Medulla oblongata (tissue), 1 donor: ENCODE data around the gene APPL2.
"Not testable (repeated sequence)": the region's sequence is repeated elsewhere in the genome, so short reads cannot be mapped to it uniquely, and the experiment has no call there.

Experiments used
- DNase-seq: peaks from one replicate; pipeline ENCODE4 v3.0.0-alpha.2; 2015; ENCODE audit errors: extremely low spot score

APPL2 gene

DNA sequence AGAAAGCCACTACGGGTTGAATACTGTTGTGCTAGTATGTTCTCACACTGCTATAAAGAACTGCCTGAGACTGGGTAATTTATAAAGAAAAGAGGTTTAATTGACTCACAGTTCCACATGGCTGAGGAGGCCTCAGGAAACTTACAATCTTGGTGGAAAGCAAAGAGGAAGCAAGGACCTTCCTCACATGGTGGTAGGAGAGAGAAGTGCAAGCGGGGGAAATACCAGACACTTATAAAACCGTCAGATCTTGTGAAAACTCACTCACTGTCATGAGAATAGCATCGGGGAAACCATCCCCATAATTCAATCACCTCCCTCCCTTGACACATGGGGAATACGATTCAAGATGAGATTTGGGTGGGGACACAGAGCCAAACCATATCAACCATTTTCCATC is 20.5 kb upstream of the APPL2 start:
- not testable (repeated sequence) for DNase-seq

- no peak for DNase-seq
Measured at GRCh38 chr12:105256011-105256410, 20.0 kb upstream of the APPL2 start.

DNA sequence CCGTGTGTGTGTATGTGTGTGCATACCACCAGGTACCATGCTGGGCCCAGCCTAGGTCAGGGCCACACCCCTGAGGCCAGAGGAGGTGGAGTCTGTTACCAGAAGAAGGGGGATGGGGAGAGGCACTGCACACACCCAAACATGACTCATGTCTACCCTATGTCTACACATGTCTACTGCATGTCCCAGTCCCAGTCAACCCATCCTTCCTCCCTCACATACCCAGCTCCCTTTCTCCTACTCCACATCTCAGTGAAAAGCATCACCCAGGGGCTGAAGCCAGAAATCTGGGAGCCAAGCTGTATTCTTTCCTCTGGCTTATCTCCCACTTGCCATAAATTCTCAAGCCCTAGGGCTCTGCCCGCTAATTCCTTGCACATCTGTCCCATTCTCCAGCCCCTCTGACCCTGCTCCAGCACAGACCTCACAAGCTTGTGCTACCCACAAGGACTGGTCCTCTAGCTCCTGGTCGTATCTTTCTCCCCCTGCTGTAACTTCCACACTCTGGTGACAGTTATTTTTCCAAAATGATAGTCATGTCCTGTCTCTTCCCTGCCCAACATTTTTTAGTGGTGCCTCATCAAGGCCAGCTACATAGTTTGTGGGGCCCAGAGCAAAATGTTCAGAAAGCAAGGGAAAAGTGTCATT is 18.0 kb upstream of the APPL2 start:
- DNase-seq = no peak

DNA sequence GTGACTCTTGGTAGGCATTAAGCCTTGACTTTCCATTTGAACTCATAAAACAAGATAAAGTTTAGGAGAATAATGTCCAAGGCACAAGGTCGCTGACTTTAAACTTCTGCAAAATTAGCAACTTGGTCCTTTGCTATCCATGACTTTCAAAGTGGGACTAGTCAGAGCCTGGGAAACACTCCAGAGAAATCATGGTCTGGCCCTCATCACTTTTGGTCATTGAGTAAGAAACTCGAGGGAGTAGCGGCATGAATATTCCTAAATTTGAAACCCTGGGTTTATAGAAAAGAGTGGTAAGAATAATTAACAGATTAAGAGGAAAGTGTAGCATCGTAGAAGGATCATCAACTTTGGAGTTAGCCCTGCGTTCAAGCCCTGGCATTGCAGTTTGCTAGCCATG is 16.9 kb upstream of the APPL2 start:
- no peak for DNase-seq

DNA sequence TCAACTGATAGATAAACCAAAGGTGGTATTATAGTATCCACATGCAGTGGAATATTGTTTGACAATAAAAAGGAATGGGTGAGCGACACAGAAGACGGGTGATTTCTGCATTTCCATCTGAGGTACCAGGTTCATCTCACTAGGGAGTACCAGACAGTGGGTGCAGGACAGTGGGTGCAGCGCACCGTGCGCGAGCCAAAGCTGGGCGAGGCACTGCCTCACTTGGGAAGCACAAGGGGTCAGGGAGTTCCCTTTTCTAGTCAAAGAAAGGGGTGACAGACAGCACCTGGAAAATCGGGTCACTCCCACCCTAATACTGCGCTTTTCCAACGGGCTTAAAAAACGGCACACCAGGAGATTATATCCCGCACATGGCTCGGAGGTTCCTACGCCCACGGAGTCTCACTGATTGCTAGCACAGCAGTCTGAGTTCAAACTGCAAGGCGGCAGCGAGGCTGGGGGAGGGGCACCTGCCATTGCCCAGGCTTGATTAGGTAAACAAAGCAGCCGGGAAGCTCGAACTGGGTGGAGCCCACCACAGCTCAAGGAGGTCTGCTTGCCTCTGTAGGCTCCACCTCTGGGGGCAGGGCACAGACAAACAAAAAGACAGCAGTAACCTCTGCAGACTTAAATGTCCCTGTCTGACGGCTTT is 9.9 kb upstream of the APPL2 start:
- not testable (repeated sequence) for DNase-seq

DNA sequence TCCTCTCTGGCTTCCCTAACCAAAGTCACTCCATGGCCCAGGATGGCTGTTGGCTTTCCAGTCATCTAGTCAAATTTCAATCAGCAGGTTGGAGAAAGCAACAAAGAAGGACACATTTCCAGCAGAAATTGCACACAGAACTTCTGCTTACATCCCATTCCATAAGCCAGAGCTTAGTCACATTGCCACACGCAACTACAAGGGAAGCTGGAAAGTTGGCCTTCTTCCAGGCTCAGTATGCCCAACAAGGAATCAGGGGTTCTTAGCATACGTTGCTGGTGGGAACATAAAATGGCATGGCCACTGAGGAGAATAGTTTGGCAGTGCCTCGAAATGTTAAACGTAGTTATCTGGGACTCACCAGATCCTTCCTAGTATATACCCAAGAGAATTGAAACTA is 9.3 kb upstream of the APPL2 start:
- DNase-seq = no peak

DNA sequence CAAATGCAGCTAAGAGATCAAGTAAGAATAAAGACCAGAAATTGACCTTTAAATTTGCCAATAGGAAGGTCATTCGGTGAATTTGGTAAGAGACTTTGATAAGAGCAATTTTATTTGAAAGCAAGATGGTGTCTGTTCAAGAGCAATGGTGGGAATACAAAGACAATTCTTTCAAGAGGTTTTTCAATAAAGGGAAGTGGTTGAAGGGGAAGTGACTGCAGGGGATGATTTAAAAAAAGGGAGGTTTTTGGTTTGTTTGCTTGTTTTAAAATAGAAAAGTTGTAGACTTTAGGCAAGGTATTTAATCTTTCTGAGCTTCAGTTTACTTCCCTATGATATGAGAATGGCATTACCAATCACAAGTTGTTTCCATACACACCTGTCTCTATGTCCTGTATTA is 4.3 kb upstream of the APPL2 start:
- peak; percentile 31 for DNase-seq

GRCh38 chr12:105239304-105239703 is 3.3 kb upstream of the APPL2 start:
- DNase-seq = no peak

- DNase-seq = no peak
Measured at GRCh38 chr12:105237666-105238065, 1.7 kb upstream of the APPL2 start.

GRCh38 chr12:105235281-105235731 is 668 bp downstream of the APPL2 start:
- no peak for DNase-seq

- DNase-seq = peak; percentile 65
Measured at GRCh38 chr12:105234197-105234596, 1.8 kb downstream of the APPL2 start.

- peak; percentile 65 for DNase-seq
Measured at GRCh38 chr12:105233041-105233905, 2.7 kb downstream of the APPL2 start.

GRCh38 chr12:105231396-105231795 is 4.6 kb downstream of the APPL2 start:
- DNase-seq = peak; percentile 12

DNA sequence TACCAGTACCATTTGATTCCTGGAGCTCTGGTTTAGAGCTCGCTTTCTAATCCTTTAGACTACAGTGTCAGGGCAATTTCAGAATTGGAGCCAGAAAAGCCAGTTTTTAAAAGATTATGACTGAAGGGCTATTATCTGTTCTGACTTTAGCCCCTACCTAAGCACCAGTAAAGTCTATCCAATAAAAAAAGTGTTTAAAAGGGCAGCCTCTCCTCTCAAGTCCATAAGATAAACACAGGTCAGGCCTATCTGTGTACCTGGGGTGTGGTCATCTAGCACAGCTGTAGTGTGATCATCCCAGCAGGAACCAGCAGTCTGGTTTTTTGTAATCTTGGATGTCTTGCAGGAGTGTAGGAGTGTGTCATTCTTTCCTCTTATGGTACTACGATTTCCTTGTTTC is 6.6 kb downstream of the APPL2 start:
- no peak for DNase-seq

DNA sequence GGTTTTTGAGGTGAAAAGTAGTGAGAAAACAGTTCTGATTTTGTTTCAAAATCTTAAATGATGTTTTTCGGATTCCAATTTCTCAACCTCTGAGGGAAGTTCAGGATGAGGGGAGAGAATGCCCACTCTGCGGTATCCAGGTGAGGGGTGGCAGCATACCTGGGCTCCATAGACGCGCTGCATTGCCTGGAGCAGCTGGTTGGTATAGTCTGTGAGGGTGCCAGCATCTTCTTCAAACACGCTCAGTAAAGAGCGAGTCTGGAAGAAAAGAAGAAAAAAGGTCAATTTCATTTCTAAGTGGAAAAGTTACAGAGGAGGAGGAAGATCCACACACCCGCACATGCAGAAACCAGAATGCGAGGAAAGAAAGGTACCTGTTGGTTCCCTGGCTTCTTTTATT is 7.0 kb downstream of the APPL2 start:
- DNase-seq = no peak

GRCh38 chr12:105228494-105228893 is 7.5 kb downstream of the APPL2 start:
- no peak for DNase-seq

DNA sequence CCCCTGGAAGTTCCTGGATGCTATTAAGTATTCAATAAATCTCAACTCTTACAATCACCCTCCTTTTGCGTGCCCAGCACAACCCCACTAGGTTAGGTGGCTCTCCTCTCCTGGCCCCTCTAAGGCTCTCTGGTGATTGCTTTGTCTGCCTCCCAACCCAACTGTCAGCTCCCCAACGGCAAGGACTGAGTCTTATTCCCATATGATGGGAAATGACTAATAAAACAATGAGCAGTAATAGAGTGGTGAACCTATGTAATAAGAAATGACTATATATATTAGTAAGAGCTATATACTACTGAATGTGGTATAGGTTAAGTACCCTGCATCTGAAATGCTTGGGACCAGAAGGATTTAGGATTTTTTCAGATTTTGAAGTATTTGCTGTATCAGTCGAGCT is 8.1 kb downstream of the APPL2 start:
- DNase-seq = no peak

DNA sequence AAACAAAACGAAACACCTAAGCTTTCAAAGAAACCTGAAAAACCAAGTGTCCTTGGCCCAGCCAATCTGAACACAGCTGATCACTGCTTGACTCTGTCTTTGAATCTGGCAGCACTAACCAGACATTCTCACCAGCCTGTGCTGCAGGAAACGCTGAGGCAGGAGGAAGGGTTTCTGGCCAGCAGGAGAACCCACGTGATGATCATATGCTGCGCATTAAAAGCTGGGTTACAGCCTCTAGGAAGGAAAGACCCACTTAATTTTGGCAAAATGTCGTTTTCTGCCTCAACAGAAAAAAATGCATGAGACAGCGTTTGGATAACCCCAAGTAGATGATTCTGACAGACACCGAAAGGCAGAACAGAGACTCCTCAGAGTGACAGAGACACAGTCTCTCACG is 9.8 kb downstream of the APPL2 start:
- DNase-seq = peak; percentile 97

DNA sequence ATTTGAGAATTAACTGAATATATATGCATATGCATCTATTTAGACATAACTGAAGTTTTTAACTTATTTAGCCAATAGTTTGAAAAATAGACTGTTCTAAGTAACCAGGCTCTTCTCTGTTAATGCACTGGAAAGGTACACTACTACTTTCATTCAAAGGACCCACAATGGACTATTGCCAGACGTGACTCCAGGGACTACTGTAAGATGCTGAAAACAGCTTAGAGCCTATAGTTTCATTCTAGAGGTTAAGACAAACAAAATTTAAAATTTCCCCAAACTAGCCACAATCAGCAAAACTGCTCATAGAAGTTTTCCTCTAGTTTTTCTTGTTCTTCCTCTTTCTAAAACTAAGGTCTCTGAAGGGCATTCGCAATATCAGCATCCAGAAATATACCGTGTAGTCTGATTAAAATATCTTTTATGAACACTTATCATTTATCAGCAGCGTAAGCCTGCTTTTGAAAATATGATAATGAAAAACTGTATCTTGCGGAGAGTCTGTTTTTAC is 10.4 kb downstream of the APPL2 start:
- DNase-seq = no peak

- no peak for DNase-seq
Measured at GRCh38 chr12:105224399-105224798, 11.6 kb downstream of the APPL2 start.

- no peak for DNase-seq
Measured at GRCh38 chr12:105223884-105224283, 12.1 kb downstream of the APPL2 start.

DNA sequence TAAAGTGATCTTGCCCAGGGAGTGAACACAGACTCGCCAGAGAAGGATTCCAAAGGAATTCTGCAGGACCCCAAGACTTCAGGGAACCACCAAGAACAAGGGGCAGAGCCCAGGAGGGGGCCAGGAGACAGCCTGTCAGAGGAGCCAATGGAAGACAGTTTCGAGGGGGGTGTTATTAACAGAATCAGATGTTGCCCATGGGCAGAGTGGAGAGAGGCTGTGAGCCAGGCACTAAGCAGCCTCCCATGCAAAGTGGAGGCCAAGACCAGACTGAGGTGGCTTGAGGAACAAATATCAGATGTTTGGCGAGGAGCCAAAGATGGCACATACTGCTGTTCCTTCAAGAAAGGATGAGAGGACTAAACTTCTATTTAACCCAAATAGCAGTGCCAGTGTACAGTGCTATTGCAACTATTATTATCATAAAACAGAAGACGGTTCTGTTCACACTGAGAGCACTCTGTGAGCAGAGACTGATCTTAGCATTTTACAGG is 12.6 kb downstream of the APPL2 start:
- no peak for DNase-seq
